T-helper 9 cell (primary cell): ENCODE results near the gene JAKMIP2.
"Not testable (repeated sequence)": the region's sequence is repeated elsewhere in the genome, so short reads cannot be mapped to it uniquely, and the experiment has no call there.

Source experiments
- DNase-seq: peaks from one replicate; pipeline ENCODE4 v3.0.0-alpha.2; 2020

JAKMIP2 gene

DNA sequence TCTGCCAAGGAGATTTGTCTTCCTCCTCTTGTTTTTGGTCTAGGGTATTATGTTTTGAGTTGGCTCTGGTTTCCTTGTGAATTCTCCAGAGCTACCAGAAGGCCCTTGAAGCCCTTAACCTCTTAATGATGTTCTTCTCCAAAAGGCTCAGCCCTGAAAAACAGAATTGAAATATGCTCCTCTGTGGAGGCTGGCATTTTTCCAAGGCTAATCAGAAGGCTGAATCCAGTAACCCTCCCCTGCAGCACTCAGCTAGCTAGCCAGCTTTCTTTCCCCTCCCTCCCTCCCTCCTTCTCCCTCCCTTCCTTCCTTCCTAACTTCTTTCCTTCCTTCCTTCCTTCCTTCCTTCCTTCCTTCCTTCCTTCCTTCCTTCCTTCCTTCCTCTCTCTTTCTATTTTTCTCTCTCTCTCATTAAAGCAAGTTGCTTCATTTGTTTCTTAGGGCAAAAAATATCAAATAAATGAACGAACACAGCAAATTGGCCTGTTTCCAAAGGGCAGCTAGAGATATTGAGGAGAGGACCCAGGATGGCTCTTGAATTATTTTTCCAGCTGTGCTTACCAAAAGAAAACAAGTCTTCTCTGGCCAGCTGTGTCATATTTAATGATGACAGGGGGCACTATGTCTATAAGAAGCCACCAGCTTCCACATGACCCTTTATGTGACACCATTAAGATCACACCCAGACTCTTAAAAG lies 38.7 kb downstream of the JAKMIP2 start:
- no peak for DNase-seq

DNA sequence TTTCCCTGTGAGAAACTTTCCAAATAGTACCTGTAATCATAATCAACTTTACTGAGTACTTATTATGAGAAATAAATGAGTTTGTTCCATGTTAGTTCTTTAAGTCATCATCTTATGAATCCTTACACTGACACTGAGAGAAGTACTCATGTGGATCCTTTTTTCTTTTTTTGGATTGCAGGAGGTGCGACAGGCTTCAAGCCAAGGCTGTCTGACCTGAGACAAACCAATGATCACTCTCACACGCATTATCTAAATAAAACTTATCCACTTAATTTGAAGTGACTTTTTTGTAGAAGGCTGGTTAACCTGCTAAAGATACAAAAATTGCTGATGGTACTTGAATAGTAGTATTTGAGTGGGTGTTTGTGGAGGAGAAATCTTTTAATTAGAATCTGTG lies 39.5 kb downstream of the JAKMIP2 start:
- DNase-seq, result no peak

DNA sequence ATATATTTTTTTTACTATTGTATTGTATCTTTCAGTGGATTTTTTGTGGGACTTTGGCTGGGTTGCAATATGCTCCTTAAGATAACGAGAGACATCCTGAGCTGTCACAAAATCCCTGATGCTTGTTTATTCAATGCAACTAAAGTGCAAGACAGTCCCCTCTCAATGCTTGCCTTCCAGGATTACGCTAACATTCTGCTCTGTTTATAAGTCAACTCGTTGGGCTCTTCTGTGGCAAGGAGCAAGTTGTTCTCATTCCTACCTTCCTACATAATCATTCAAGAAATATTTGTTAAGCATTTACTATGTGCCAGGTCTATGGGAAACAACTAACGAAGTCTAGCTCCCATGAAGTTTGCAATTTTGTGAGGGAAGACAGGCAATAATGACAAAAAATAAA lies 40.4 kb downstream of the JAKMIP2 start:
- DNase-seq, result no peak

DNA sequence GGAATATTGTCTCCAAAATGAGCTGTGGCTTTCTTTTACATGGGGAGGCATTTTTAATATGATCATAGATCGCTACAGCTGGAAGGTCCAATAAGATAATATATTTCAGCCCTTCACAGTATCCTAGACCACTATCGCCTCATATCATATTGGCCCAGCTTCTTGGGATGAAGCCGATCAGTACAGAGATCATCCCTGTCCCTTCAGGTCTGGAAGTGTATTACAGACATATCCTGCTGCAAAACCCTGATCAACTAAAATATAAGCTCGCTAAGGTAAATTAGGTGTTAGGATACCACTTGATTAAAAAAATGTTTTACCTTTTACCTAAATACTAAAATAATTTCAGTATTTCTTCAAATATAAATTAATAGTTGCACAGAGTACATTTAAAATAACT lies 41.7 kb downstream of the JAKMIP2 start:
- DNase-seq, result no peak

DNA sequence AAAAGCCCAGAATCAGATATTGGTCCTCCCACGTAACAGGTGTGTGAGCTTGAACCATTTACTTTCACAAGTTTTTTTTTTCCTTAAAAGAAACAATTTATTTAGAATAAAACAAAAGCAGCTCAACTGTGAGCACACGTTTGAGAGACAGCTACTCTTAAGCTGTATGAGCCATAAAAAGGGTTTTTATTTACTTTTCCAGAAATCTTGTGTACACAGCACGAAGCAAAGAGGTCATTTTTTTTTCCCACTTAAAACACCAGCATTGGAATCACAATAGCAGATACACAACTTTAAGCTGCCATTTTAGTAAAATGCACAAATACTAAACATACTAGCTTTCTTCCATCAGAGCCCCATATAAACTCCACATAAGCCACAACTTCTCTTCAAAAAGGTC lies 44.6 kb downstream of the JAKMIP2 start:
- DNase-seq, result no peak

DNA sequence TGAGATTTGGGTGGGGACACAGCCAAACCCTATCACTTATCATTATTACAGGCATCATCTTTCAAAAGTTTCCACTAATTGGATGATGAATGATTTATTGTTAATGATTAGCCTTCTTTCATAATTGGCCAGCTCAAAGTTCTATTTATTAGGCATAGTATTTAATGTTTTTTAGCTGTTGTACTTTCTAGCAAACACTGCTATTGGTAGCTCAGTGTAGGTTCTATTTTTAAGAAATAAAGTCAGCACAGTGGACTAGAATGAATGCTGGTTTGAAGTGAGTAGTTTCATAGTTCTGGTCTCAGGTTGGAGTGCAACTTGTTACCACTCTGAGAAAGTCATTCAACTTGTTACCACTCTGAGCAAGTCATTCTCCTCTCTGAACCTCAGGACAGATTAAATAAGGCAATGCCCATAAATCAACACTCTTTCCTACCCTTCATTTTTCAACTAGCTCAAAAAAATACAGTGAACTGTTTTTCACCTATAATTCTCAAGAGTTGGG lies 46.9 kb downstream of the JAKMIP2 start:
- no peak for DNase-seq

DNA sequence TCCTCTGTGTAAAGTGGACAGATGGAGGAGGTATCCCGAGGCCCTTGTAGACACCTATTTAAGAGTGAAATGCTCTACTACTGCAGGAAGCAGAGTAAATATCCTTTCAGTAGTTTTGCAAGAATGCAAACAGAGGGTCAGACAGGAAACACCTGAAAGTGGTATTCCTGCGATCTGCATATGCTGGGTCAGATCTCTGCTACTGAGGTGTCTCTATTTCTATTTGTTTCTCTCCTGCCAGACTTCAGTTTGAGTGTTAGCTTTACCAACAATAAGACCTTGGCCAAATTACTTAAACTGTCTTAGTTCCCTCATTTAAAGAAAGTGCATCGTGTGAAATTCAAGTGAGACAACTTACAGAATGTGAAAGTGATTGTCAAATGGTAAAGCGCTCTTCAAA lies 47.6 kb downstream of the JAKMIP2 start:
- no peak for DNase-seq

DNA sequence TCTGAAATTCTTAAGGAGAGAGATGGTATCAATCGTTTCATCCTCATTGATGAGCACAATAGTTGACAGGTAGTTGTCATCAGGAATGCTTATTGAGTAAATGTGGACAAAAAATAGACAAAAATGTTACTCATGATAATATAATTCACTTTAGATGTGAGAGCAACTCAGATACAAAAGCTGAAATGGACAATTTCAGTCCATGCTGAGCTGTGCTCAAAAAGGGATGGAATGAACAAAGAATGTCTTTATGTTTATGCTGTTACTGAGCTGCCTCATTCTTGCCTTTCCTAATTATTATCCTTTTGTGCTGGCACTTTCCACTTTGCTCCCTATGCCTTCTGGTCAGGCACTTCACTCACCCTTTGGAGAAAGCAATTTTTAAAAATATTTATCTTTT lies 49.5 kb downstream of the JAKMIP2 start:
- DNase-seq, result no peak

DNA sequence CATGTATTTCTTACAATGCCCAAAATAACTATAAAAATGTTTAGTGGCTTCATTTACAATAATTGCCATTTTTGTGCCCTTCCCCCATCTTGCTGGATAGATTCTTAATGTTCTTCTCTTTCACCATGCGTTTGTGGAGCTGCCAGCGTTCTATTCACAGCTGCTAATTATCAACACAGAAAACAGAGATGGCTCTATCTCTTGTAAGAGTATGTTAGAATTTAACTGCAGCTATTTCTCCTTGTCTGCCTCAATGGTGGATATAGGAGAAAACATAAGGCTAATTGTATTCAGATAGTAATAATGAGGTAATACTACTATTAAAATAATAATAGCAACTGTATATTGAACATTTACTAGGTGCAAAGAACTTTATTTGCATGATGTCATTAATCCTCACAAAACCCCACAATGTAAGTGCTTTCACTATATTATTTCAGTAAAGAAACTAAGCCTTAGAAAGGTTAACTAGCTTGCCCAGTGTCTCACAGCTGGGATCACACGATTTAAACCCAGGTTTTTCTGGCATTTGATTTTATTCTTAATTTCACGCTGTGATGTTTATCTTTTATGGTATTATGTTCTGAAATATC lies 50.1 kb downstream of the JAKMIP2 start:
- no peak for DNase-seq

DNA sequence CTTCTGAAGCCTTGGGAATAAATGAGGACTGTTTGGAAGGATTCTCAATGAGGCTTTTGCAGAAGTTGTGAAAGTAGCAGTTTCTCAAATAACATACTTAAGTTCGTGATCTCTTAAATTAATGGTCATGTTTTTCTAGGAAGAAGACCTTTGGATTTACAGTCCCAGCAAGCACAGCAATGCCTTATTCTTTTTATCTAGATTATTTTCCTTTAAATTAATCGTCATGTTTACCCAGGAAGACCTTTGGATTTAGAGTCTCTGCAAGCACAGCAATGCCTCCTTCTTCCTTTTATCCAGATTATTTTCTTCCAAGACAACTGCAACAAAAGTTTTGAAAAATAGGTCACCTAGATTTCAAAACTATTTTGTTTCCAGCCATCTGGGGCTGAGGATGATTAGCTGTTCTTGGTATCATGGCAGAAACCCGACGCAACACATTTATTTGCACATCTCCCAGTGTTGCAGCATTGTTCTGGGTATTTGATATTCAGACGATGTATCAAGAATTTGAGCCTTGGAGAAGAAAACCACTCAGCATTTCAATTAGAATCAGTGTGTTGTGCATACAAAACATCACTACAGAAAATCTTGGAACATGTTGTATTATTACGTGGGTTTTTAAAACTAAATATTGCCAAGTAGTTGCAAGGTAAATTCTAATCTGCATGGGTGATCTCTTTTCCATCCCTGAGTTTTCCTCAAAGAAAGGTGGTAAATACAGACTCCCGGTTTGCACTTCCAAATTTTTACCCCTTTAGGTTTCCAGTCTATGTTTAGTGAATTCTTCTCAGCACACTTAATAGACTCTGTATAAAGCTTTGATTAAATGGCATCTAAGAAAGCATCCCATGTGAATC lies 50.9 kb downstream of the JAKMIP2 start:
- DNase-seq, result no peak

DNA sequence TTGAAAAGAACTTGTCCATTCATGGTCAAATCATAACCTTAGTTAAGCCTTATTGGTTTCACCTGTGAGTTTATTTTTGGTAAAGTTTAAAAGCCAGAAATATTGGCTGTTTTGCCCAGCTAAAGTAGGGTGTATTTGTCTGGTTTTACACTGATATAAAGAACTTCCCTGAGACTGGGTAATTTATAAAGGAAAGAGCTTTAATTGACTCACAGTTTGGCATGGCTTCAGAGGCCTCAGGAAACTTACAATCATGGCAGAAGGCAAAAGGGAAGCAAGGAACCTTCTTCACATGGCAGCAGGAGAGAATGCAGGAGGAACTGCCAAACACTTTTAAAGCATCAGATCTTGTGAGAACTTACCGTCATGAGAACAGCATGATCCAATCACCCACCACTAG lies 55.3 kb downstream of the JAKMIP2 start:
- no peak for DNase-seq

DNA sequence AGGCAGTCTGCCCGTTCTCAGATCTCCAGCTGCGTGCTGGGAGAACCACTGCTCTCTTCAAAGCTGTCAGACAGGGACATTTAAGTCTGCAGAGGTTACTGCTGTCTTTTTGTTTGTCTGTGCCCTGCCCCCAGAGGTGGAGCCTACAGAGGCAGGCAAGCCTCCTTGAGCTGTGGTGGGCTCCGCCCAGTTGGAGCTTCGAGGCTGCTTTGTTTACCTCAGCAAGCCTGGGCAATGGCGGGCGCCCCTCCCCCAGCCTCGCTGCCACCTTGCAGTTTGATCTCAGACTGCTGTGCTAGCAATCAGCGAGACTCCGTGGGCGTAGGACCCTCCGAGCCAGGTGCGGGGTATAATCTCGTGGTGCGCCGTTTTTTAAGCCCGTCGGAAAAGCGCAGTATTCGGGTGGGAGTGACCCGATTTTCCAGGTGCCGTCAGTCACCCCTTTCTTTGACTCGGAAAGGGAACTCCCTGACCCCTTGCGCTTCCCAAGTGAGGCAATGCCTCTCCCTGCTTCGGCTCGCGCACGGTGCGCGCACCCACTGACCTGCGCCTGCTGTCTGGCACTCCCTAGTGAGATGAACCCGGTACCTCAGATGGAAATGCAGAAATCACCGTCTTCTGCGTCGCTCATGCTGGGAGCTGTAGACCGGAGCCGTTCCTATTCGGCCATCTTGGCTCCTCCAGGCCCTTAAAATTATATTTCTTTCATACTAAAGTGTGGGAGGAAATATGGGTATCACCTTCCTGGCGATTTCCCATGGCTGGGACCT lies 61.2 kb downstream of the JAKMIP2 start:
- DNase-seq, result not testable (repeated sequence)

DNA sequence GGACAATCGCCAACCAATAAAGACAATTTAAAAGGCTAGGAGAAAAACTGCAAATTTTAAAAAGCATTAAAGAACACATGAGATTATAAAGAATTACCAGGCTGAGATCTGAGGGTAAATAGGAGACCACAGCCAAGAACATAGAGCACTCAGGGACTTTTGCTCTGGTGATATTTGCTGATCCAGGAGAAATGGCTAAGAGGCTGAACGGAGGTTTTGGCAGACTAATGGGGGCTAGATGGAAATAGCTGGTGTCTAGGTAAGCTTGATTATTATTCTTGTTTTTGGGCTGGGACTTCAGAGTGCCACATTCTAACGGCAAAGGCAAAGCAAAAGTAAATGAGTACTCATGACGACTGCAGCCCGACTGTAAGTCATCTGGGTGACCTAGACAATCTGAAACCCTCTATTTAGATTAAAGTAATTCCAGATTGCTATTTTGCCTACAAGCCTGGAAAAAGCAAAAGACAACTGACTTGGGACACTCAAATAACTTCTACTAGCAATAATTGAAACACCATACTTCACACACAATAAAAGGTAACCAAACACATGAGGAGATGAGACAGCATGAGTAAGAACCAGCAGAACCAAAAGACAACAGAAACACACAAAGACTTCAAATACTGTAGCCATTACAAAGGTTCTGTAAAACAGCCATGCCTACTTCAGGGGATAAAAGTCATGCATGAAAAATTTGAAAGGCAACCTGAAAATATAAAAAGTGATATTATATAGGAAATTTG lies 68.8 kb downstream of the JAKMIP2 start:
- DNase-seq, result no peak

DNA sequence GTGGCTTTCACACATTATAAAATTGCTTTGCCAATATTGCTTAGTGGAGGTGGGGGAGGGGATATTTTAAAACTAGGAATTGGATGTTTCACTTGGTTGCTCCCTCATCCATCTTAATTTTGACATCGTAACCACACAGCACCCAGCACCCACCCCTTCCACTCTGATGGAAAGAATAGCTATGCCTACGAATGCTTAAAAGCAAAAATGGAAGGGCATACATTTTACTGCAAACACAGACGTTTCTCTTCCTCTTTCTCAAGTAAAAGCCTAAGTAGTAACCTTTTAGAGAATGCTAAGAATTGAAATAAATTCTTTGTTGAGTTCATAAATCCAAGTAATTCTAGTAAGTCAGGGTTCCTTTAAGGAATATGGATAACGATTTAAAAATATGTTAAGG lies 69.9 kb downstream of the JAKMIP2 start:
- no peak for DNase-seq

DNA sequence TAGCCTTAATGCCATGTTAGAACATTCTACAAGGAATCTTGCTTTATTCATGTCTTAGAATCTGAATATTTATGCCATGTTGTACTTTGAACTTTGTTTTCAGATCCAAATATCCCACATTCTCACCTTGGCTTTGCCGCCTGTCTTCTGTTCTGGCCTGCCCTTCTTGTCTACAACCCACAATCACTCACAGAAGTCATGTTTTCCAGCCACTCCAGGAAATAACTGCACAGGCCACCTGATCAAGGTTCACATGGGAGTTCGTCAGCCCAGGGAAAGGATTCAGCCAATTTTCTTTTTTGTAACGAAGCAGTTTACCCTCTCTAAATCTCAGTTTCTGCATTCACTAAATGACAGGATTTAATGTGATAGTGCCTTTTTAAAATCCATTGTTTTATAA lies 70.5 kb downstream of the JAKMIP2 start:
- DNase-seq, result no peak

DNA sequence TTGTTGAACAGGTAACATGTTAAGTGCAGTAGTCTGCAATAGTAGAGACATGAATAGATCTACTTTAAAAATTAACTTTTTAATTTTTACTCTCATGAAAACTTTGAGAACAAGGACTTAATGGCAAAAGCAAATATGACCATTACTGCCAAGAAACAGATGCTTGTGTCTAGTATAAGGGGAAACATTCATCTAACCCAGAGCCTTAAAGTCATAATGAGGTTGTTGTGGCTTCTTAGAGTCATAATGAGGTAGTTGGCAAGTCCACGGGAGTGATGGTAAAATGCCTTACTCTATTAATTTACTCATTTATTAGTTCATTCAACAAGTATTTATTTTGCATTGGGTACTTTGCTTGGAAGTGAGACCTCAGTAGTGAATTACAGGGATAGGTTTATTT lies 71.5 kb downstream of the JAKMIP2 start:
- no peak for DNase-seq

DNA sequence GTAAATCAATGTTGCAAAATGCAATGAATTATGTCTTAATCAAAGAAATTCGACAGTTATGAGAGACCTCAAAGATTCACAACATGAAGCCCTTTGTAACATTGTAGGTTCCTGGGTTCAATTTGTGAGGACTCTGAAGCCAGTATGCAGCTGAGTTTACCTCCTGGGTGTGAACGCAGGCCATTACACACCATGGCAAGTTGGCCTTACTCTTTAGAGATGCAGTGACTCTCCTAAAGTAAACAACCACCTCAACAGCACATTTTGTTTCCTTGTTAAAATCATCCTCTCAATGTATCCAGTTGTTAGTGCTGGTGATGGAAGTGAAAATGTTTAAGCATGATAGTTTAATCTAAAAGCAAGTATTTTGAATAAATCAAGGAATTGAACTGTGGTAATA lies 73.8 kb downstream of the JAKMIP2 start:
- no peak for DNase-seq

DNA sequence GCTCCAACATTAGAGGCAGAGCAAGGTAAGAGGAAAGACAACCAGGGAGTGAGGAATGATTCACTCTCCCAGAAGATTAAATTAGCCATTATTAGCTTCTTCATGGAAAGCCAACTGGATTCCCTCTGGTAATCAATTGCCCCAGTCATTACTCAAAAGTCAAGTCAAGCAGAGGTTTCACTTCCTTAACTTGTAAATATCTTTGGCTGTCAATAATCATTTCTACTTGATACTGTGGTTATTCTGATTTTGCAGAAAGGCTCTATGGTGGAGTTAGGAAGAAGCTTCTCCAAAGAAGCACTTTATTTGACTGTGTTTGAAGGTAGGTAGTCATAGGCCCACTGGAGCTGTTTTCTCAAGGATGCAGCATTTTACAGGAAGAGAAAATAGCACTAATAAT lies 78.0 kb downstream of the JAKMIP2 start:
- DNase-seq, result no peak

DNA sequence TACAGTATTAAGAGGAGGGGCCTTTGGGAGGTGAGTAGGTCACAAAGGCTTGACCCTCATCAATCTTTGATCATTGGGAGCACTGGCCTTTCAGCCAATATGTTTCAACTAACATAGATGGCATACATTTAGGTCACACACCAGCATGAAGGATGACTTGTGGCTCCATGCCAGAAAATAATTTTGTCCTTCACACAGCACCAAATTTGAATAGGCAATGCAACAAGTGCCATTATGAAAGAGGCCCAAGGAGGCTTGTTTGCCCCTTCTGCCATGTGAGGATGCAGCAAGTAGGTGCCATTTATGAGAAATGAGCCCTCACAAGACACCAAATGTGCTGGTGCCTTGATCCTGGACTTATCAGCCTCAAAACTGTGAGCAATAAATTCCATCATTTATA lies 81.1 kb downstream of the JAKMIP2 start:
- DNase-seq, result no peak

DNA sequence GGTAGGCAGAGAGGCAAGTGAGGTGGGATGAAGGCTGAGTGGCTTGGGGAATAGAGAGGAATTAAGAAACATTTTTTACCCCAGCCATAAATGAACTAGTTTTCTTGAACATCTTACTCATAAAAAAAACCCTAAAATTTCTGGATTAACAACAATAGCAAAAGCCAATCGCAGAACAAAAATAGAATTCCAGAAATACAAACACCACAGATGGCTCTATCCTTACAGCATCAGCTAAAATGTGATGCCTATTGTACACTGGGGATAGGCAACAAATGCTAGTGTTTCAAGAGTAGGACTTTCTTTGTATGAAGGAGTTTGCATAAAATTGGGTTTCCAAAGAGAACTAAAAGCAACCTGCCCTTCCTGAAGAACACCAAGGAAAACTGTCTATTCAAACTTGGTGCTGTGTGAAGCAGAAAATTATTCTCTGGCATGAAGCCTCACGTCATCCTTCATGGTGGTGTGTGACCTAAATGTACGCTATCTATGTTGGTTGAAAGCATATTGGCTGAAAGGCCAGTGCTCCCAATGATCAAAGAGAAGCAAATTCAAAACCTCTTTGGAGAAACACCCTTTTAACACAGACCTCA lies 82.9 kb downstream of the JAKMIP2 start:
- DNase-seq, result no peak

DNA sequence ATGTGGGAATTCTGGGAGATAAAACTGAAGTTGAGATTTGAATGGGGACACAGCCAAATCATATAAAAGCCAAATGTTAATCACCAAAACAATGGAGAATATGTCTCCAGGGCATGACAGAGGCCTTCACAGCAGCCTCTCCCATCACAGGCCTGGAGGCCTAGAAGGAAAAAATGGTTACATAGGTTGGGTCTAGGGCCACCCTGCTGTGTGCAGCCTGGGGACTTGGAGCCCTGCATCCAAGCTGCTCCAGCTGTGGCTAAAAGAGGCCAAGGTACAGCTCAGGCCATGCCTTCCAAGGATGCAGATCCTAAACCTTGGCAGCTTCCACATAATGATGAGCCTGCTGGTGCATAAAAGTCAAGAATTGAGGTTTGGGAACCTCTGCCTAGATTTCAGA lies 85.1 kb downstream of the JAKMIP2 start:
- no peak for DNase-seq

DNA sequence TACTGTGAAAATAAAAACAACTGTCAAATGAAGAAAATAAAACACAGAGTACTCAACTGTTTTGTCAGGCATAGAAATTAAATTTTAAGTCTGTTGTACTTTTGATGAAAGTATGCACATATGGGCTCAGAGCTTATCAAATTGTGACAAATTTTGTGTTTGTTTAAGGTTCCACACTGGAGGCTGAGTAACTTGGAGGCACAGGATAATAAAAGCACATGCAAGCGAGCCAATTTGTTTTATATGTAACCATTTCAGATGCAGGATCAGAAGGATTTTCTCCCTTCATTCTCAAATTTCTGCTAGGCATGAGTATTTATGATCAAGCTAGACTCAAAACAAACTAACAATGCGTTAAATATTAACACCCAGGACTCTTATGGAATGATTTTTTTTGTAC lies 87.8 kb downstream of the JAKMIP2 start:
- no peak for DNase-seq
